22Rv1 (cell line): ENCODE data around the gene SCUBE1.

Source experiments
- CTCF ChIP-seq: fragments of 450-650 bp; IDR thresholded peaks from 2 replicates; pipeline ENCODE4 v1.5.1; 2017; ENCODE audit warnings: mild to moderate bottlenecking
- ZFX ChIP-seq: fragments of 450-650 bp; IDR thresholded peaks from 2 replicates; pipeline ENCODE4 v1.6.1; 2017; ENCODE audit warnings: antibody characterized with exemption, borderline replicate concordance

- TF ChIP-seq CTCF (no peak), ZFX (no peak)
Observed at GRCh38 chr22:43293655-43294392, 49.3 kb downstream of the SCUBE1 start.
